K562 (cell line): ENCODE measurements around the gene DLGAP1.

Source experiments
- ARHGAP35 ChIP-seq: fragments of 450-650 bp; IDR thresholded peaks from 2 replicates; pipeline ENCODE4 v1.6.1; 2018; ENCODE audit not compliant: partially characterized antibody
- ELF1 ChIP-seq: fragments of 200-800 bp; sonication (Bioruptor generic); IDR thresholded peaks from 2 replicates; pipeline ENCODE4 v1.6.1; 2016; ENCODE audit warnings: missing genetic modification characterization, missing compliant biosample characterization
- ESRRA ChIP-seq: fragments of 450-650 bp; IDR thresholded peaks from 2 replicates; pipeline ENCODE4 v1.6.1; 2014; ENCODE audit warnings: low read depth, mild to moderate bottlenecking, moderate library complexity, borderline replicate concordance
- JUNB ChIP-seq: fragments of 450-650 bp; formaldehyde crosslinking; conservative IDR thresholded peaks from 2 replicates; pipeline ENCODE4 v1.4.0; 2020; ENCODE audit warnings: mild to moderate bottlenecking
- YY1 ChIP-seq, 3 experiments: IDR thresholded peaks; 2 replicates each; pipeline ENCODE4 v1.6.1; 2011; ENCODE audit warnings: low read length in 2 of 3, mild to moderate bottlenecking in 2 of 3, moderate library complexity in 2 of 3, borderline replicate concordance in 1 of 3, control low read depth in 1 of 3, low read depth in 1 of 3; ENCODE audit not compliant: insufficient read depth in 3 of 3, insufficient replicate concordance in 2 of 3, control insufficient read depth in 1 of 3, insufficient read length in 1 of 3; ENCODE audit errors: extremely low read depth in 1 of 3

DNA sequence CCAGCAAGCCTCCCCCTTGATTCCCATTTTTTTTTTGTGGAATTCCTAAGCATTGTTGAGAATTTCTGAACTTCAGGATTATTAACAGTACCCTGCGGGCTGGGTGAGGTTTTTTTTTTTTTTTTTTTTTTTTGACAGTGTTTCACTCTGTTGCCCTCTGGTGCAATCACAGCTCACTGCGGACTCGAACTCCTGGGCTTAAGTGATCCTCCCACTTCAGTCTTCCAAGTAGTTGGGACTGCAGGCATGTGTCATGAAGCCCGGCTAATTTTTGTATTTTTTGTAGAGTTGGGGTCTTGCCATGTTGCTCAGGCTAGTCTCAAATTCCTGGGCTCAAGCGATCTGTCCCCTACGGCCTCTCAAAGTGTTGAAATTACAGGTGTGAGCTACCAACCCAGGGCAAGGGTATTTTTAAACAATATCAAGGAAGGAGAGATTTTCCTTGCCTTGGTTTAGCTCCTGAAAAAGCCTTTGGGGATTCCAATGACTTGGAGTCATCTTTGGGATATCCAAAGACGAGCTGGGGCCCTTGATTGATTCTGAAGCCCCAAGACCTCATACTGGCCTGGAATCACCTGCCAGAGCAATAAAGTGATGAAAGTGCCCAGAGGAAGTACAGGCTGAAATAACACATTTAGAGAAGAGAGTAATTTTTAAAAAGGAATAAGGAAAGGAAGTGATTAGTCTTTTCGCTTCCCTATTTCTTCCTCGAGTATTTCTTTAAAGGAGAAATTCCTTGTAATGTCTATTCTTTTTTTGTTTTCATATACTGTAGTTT is 764.9 kb downstream of the DLGAP1 start:
- TF ChIP-seq ELF1 (tag) (no peak), ARHGAP35 (no peak), ESRRA (no peak), JUNB (CRISPR knock-in tag) (no peak), YY1 (IDR thresholded peaks at IDR 0.05; ENCODE audit: borderline replicate concordance in 1 of 3, control insufficient read depth in 1 of 3, extremely low read depth in 1 of 3, insufficient read depth in 3 of 3, insufficient read length in 1 of 3, insufficient replicate concordance in 2 of 3, low read depth in 1 of 3, low read length in 2 of 3) (no peak)
